CD4-positive, alpha-beta T cell (primary cell): ENCODE data around the gene MPPED2. TPM values are rescaled to one million over a fixed set of nuclear protein-coding genes. Genes with fewer than 3 reads are reported as not detected.

Source experiments
- ATAC-seq: fragments of 200-7000 bp; cut with Tn5 transposase; one replicate; pipeline ENCODE4 v1.10.0; 2022; ENCODE audit warnings: mild to moderate bottlenecking; ENCODE audit not compliant: poor library complexity
- CTCF ChIA-PET: fragments of 350-600 bp; sonication (Branson Sonifier 250); formaldehyde crosslinking; loops from one replicate; lab custom pipeline; 2021; ENCODE audit warnings: antibody characterized with exemption, inconsistent platforms; lab: Charles Lee
- POLR2A ChIA-PET: fragments of 350-600 bp; sonication (Branson Sonifier 250); formaldehyde crosslinking; loops from one replicate; lab custom pipeline; 2021; ENCODE audit warnings: antibody characterized with exemption, inconsistent platforms; lab: Charles Lee
- DNase-seq, 14 experiments: peaks; one replicate each; pipeline ENCODE4 v3.0.0-alpha.2; 2013 to 2020; ENCODE audit warnings: mixed read lengths in 2 of 14
- H3K27ac ChIP-seq, 2 donors: one replicate each; pipeline versions ENCODE4 v1.5.1 to v1.7.0; 2013; ENCODE audit warnings: low read length in 2 of 2, low read depth in 1 of 2, mild to moderate bottlenecking in 1 of 2
- H3K27me3 ChIP-seq, 2 experiments: 1 replicate in 1 of 2; 2 replicates in 1 of 2; pipeline versions ENCODE4 v1.6.1 to v1.7.0; 2013; ENCODE audit warnings: low read length in 2 of 2, control low read depth in 1 of 2, mild to moderate bottlenecking in 1 of 2, moderate library complexity in 1 of 2; ENCODE audit not compliant: insufficient read depth in 2 of 2, control insufficient read depth in 1 of 2
- H3K36me3 ChIP-seq: one replicate; pipeline ENCODE4 v1.6.1; 2013; ENCODE audit warnings: low read length, control low read depth; ENCODE audit not compliant: insufficient read depth
- H3K4me1 ChIP-seq: one replicate; pipeline ENCODE4 v1.6.1; 2013; ENCODE audit warnings: low read length, control low read depth; ENCODE audit not compliant: insufficient read depth
- H3K4me3 ChIP-seq: one replicate; pipeline ENCODE4 v1.5.1; 2013; ENCODE audit warnings: mild to moderate bottlenecking, low read length, moderate library complexity
- H3K9me3 ChIP-seq, 2 experiments: 1 replicate in 1 of 2; 2 replicates in 1 of 2; pipeline versions ENCODE4 v1.6.1 to v1.7.0; 2013; ENCODE audit warnings: low read length in 2 of 2, mild to moderate bottlenecking in 2 of 2, control low read depth in 1 of 2, moderate library complexity in 1 of 2; ENCODE audit not compliant: control insufficient read depth in 1 of 2, insufficient read depth in 1 of 2
- H3K27ac Mint-ChIP-seq: one replicate; pipeline ENCODE4 v1.8.0; 2020; ENCODE audit warnings: mixed read lengths
- H3K27me3 Mint-ChIP-seq: one replicate; pipeline ENCODE4 v1.8.0; 2021; ENCODE audit warnings: mixed read lengths
- H3K36me3 Mint-ChIP-seq: one replicate; pipeline ENCODE4 v1.8.0; 2021; ENCODE audit warnings: low read depth, mixed read lengths
- H3K4me1 Mint-ChIP-seq: one replicate; pipeline ENCODE4 v1.8.0; 2021; ENCODE audit warnings: low read depth, mixed read lengths
- H3K4me3 Mint-ChIP-seq: one replicate; pipeline ENCODE4 v1.8.0; 2020; ENCODE audit warnings: mild to moderate bottlenecking, mixed read lengths
- H3K9me3 Mint-ChIP-seq: one replicate; pipeline ENCODE4 v1.8.0; 2020; ENCODE audit warnings: mixed read lengths
- intact Hi-C, 2 experiments: fragments of 100-400 bp; cut with DNase I in 1 of 2; cut with micrococcal nuclease in 1 of 2; formaldehyde crosslinking; loops; one replicate each; pipeline versions ENCODE4 v1.15.1 to v1.9.0; 2023 to 2025; cut with DNase I, micrococcal nuclease
- total RNA-seq, 174 experiments: library from RNA in 2 of 174; stranded (reverse) in 2 of 174; gene quantifications; one replicate each; pipeline ENCODE4 v1.2.3 and lab custom pipeline; 2021 to 2026
- TF ChIP-seq, protein P1 (sequence below): fragments of 200-600 bp; IDR thresholded peaks from one replicate; pipeline ENCODE4 v1.8.0; 2022; ENCODE audit warnings: antibody characterized with exemption, mild to moderate bottlenecking

The MPPED2 gene
- total RNA-seq, 2 experiments from 2014 or later, result 0.96 to 1.7 TPM

DNA sequence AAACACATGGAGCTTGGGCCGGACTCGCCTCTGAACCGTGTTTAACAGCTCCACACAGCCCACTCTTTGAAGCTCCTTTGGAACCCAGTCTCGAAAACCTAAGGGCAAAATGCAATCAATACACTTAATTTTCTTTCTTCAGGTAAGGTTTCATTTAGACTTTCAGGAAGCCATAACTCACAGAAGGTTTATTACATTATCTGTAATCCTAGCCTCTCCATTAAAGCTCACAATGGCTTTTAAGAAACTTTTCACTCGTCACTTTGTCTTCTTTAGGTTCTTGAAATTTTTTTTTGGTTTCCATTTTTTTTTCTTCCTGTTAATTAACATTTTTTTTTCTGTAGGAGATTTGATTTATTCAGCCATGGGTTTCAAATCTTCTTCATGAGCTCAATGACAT, 171.9 kb downstream of the MPPED2 start:
- ChIA-PET CTCF (interaction anchor here (1.6 kb wide), 1 partner anchor 10 kb away, joined by 4 read pairs; no protein-coding TSS in a partner anchor), POLR2A (no interaction called here)
- intact Hi-C loops, result no loop called here
- TF ChIP-seq, protein P1, sequence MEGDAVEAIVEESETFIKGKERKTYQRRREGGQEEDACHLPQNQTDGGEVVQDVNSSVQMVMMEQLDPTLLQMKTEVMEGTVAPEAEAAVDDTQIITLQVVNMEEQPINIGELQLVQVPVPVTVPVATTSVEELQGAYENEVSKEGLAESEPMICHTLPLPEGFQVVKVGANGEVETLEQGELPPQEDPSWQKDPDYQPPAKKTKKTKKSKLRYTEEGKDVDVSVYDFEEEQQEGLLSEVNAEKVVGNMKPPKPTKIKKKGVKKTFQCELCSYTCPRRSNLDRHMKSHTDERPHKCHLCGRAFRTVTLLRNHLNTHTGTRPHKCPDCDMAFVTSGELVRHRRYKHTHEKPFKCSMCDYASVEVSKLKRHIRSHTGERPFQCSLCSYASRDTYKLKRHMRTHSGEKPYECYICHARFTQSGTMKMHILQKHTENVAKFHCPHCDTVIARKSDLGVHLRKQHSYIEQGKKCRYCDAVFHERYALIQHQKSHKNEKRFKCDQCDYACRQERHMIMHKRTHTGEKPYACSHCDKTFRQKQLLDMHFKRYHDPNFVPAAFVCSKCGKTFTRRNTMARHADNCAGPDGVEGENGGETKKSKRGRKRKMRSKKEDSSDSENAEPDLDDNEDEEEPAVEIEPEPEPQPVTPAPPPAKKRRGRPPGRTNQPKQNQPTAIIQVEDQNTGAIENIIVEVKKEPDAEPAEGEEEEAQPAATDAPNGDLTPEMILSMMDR, result no peak
- Mint-ChIP-seq H3K36me3 (no peaks in the 10 kb centered on the region), H3K27ac (no peak overlapping the region), H3K9me3 (no peaks in the 10 kb centered on the region), H3K27me3 (no peaks in the 10 kb centered on the region), H3K4me1 (no peaks in the 10 kb centered on the region), H3K4me3 (no peak overlapping the region)
- H3K27me3 ChIP-seq, result no peaks in the 10 kb centered on the region
- no peak overlapping the region for H3K4me3 ChIP-seq
- H3K4me1 ChIP-seq, result no peaks in the 10 kb centered on the region
- H3K36me3 ChIP-seq, result no peaks in the 10 kb centered on the region
- no peak overlapping the region for H3K27ac ChIP-seq
- no peak for DNase-seq
- ATAC-seq, result no peak
- H3K9me3 ChIP-seq, result no peaks in the 10 kb centered on the region

DNA sequence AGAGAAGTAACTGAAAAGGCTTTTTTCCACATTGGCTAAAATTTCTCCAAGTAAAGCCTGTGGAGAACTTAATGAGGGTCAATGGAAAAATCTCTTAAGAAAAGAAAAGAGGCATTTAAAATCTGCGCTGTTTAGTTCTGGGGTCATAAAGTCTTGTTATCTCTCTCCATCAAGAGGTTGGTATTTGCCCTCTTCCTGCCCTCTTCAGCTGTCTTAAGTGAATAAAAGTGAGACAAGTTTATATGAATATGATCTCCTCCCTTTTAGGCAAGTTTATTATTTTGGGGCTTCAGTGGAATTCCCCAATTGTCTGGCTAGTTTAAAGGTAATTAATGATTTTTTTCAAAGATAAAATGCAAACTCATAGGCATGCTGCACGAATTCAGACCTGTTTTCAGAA, 173.6 kb downstream of the MPPED2 start:
- no peaks in the 10 kb centered on the region for H3K4me1 ChIP-seq
- no peaks in the 10 kb centered on the region for H3K9me3 ChIP-seq
- Mint-ChIP-seq H3K27me3 (no peaks in the 10 kb centered on the region), H3K4me1 (no peaks in the 10 kb centered on the region), H3K9me3 (no peaks in the 10 kb centered on the region), H3K4me3 (no peak overlapping the region), H3K27ac (no peak overlapping the region), H3K36me3 (no peaks in the 10 kb centered on the region)
- intact Hi-C loops, result no loop called here
- no peak overlapping the region for H3K27ac ChIP-seq
- H3K4me3 ChIP-seq, result no peak overlapping the region
- ChIA-PET CTCF (no interaction called here), POLR2A (no interaction called here)
- TF ChIP-seq, protein P1, result no peak
- DNase-seq (no peak), ATAC-seq (no peak)
- no peaks in the 10 kb centered on the region for H3K27me3 ChIP-seq
- H3K36me3 ChIP-seq, result no peaks in the 10 kb centered on the region

DNA sequence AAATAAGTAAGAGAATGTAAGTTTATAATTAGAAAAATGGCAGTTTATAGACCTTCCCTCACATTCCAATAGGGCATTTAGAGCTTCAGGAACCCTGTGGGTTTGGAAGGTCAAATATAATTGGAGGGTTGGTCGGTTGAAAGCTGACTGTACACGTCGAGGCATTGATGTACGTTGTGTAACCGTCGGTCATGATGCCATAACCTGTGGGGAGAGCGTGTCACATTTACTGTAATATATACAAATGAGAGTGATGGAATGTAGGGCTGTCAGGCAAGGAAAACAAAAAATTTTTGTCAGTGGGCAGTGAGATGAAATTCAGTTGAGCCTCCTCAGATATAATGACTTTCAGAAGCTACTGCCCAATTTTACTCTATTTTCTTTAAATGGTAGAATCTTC, 174.8 kb downstream of the MPPED2 start:
- POLR2A ChIA-PET, result no interaction called here
- CTCF ChIA-PET, result interaction anchor here (0.6 kb wide), 1 partner anchor 1051 kb away, joined by 3 read pairs; no protein-coding TSS in a partner anchor
- H3K27me3 Mint-ChIP-seq, result no peaks in the 10 kb centered on the region
- H3K9me3 ChIP-seq, result no peaks in the 10 kb centered on the region
- no peaks in the 10 kb centered on the region for H3K4me1 Mint-ChIP-seq
- TF ChIP-seq, protein P1, result no peak
- H3K27ac Mint-ChIP-seq, result no peak overlapping the region
- ATAC-seq (no peak), DNase-seq (no peak)
- no peak overlapping the region for H3K4me3 ChIP-seq
- intact Hi-C loops, result no loop called here
- no peak overlapping the region for H3K4me3 Mint-ChIP-seq
- no peak overlapping the region for H3K27ac ChIP-seq
- no peaks in the 10 kb centered on the region for H3K36me3 ChIP-seq
- no peaks in the 10 kb centered on the region for H3K36me3 Mint-ChIP-seq
- no peaks in the 10 kb centered on the region for H3K9me3 Mint-ChIP-seq
- H3K4me1 ChIP-seq, result no peaks in the 10 kb centered on the region
- H3K27me3 ChIP-seq, result no peaks in the 10 kb centered on the region
